Upper lobe of left lung (tissue), 6 donors: ENCODE measurements around the gene PPIG. TPM values are rescaled to one million over a fixed set of nuclear protein-coding genes. Genes with fewer than 3 reads are reported as not detected.
A peak's percentile ranks its signal among the peaks of the same experiment; 100 is the strongest.

Source experiments
- ATAC-seq, 2 donors: fragments of 200-7000 bp; cut with Tn5 transposase; one replicate each; pipeline ENCODE4 v1.9.1; 2022; ENCODE audit warnings: mild to moderate bottlenecking in 2 of 2, moderate library complexity in 2 of 2; ENCODE audit not compliant: low FRiP score in 2 of 2
- DNase-seq, 2 donors: peaks; one replicate each; pipeline ENCODE4 v3.0.0-alpha.2; 2019 to 2020
- H3K27ac ChIP-seq, 4 donors: fragments of 200-600 bp; sonication (generic); one replicate each; pipeline ENCODE4 v1.5.1; 2016 to 2019
- H3K27me3 ChIP-seq, 4 donors: fragments of 200-600 bp; sonication (generic); one replicate each; pipeline ENCODE4 v1.5.1; 2017 to 2019
- H3K36me3 ChIP-seq, 4 donors: fragments of 200-600 bp; sonication (generic); one replicate each; pipeline ENCODE4 v1.5.1; 2016 to 2019
- H3K4me1 ChIP-seq, 4 donors: fragments of 200-600 bp; sonication (generic); one replicate each; pipeline ENCODE4 v1.5.1; 2018 to 2019
- H3K4me3 ChIP-seq, 4 donors: fragments of 200-600 bp; sonication (generic); one replicate each; pipeline ENCODE4 v1.5.1; 2017 to 2019; ENCODE audit warnings: mild to moderate bottlenecking in 2 of 4, moderate library complexity in 1 of 4
- H3K9me3 ChIP-seq, 4 donors: fragments of 200-600 bp; sonication (generic); one replicate each; pipeline ENCODE4 v1.5.1; 2018 to 2019
- EP300 ChIP-seq, 4 donors: sonication (generic); formaldehyde crosslinking; IDR thresholded peaks; one replicate each; pipeline ENCODE4 v1.5.1; 2017; ENCODE audit warnings: antibody characterized with exemption in 4 of 4, control low read depth in 2 of 4
- POLR2A ChIP-seq, 4 donors: fragments of 450-650 bp; IDR thresholded peaks; one replicate each; pipeline ENCODE4 v1.5.1; 2016 to 2017; ENCODE audit warnings: antibody characterized with exemption in 4 of 4, mild to moderate bottlenecking in 2 of 4
- POLR2AphosphoS5 ChIP-seq, 2 donors: sonication (generic); formaldehyde crosslinking; IDR thresholded peaks; one replicate each; pipeline ENCODE4 v1.5.1; 2017; ENCODE audit warnings: antibody characterized with exemption in 2 of 2
- WGBS, 2 donors: methylation state at CpG; one replicate each; pipeline ENCODE4 v1.1.5; 2017 to 2018; 5-methylcytosine and 5-hydroxymethylcytosine counted together
- total RNA-seq, 6 donors: library from RNA; depleted of rRNA in 4 of 6; stranded (reverse); fragments of >200 nt in 4 of 6; gene quantifications; one replicate each; pipeline versions ENCODE4 v1.1.0 to v1.2.1, GENCODE V29; 2016 to 2021
- TF ChIP-seq, protein P1 (sequence below), 6 experiments: fragments of 450-650 bp in 4 of 6; fragments of 200-600 bp in 2 of 6; sonication (generic) in 2 of 6; IDR thresholded peaks; one replicate each; pipeline ENCODE4 v1.5.1; 2016 to 2019; ENCODE audit warnings: antibody characterized with exemption in 6 of 6
- donor health status: DM: no; HTN: no; CAD: no; lungs with moderate emphysema.
- donor health status: DM: no; HTN: yes; CAD: no; lungs with severe emphysema.

The PPIG gene
- total RNA-seq, 6 donors from 2014 or later = 27.3 to 69.5 (median 46.2) TPM

DNA sequence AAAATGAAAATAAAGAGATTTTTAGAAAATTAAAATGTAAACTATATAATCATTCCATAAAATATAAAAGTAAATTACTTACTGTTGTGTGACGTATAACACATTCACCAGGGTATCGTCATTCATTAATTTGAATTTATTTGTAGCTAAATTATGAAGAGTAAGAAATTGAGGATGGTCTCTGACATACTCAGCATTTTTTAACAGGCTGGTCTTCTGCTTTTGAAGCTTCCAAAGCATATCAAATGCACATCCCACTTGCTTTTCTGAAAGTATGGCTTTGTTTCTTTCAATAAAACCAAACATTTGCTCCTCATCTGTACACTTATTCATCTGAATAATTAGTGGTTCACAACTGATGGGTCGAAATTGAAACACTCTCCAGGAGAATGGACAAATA lies 12.6 kb upstream of the PPIG start:
- H3K27me3 ChIP-seq = no peaks in the 10 kb centered on the region
- DNase-seq (no peak), ATAC-seq (no peak)
- no peak overlapping the region for H3K4me3 ChIP-seq
- no peaks in the 10 kb centered on the region for H3K9me3 ChIP-seq
- WGBS, 2 donors = 90 to 91% methylated on average over 3 of the region's 3 CpGs
- H3K4me1 ChIP-seq = peaks cover 0 to 14% (median 6%) of the 10 kb centered on the region in 4 donors
- no peak overlapping the region for H3K27ac ChIP-seq
- TF ChIP-seq POLR2A (IDR thresholded peaks at IDR 0.05) = no peak
- TF ChIP-seq POLR2AphosphoS5 (IDR thresholded peaks at IDR 0.05) = no peak
- TF ChIP-seq, protein P1, sequence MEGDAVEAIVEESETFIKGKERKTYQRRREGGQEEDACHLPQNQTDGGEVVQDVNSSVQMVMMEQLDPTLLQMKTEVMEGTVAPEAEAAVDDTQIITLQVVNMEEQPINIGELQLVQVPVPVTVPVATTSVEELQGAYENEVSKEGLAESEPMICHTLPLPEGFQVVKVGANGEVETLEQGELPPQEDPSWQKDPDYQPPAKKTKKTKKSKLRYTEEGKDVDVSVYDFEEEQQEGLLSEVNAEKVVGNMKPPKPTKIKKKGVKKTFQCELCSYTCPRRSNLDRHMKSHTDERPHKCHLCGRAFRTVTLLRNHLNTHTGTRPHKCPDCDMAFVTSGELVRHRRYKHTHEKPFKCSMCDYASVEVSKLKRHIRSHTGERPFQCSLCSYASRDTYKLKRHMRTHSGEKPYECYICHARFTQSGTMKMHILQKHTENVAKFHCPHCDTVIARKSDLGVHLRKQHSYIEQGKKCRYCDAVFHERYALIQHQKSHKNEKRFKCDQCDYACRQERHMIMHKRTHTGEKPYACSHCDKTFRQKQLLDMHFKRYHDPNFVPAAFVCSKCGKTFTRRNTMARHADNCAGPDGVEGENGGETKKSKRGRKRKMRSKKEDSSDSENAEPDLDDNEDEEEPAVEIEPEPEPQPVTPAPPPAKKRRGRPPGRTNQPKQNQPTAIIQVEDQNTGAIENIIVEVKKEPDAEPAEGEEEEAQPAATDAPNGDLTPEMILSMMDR (IDR thresholded peaks at IDR 0.05) = no peak
- TF ChIP-seq EP300 (IDR thresholded peaks at IDR 0.05) = no peak
- peaks cover 0 to 7% (median 0%) of the 10 kb centered on the region in 4 donors for H3K36me3 ChIP-seq

DNA sequence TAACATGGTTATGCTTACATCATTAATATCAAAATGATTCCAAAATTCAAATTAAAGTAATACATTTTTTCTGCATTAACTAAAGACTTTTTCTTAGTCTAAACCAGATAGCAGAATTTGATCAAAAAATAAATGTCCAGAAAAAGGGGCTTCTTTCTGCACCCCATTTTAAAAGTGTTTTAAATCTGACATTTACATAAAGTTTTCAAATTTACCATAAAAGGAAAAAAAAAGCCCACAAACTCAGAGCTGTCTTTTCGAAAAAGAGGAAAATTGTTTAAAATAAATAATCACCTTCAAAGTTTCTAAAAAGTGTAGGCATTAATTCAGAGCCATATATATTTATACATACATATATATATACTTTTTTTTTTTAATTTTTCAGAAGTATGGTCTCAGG lies 12.0 kb upstream of the PPIG start:
- WGBS, 2 donors = 57 to 76% methylated on average over 1 of the region's 1 CpG
- Histone ChIP-seq H3K36me3 (peaks cover 0 to 3% (median 0%) of the 10 kb centered on the region in 4 donors), H3K4me3 (no peak overlapping the region)

DNA sequence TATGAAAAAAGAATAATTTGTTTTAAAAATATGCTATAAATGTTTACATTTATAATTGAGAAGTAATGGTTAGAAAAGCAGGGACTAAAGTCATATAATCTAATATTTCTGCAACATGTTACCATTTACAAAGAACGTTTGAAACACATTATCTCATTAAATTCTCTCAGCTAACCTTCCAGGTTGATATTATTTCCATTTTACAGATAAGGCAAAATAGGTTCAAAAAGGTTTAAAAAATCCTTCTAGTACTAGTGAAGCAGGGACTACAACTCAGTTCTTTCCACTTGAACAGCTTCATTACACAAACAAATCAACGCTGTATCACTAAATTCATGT lies 11.4 kb upstream of the PPIG start:
- Histone ChIP-seq H3K27me3 (no peaks in the 10 kb centered on the region), H3K4me3 (peak overlapping the region; percentile 45 to 77 (median 72)), H3K9me3 (no peaks in the 10 kb centered on the region), H3K36me3 (no peaks in the 10 kb centered on the region), H3K27ac (peak overlapping the region in 2 of 4 donors; percentile 77 to 84), H3K4me1 (peaks cover 0 to 14% (median 6%) of the 10 kb centered on the region in 4 donors)
- TF ChIP-seq, protein P1 (IDR thresholded peaks at IDR 0.05) = no peak
- TF ChIP-seq POLR2A (IDR thresholded peaks at IDR 0.05) = no peak
- TF ChIP-seq POLR2AphosphoS5 (IDR thresholded peaks at IDR 0.05) = no peak
- no peak for TF ChIP-seq EP300 (IDR thresholded peaks at IDR 0.05)
- DNase-seq (no peak), ATAC-seq (no peak)
- WGBS, 2 donors = 9 to 15% methylated on average over 2 of the region's 2 CpGs

More for the DNA sequence above, 12.0 kb upstream of the PPIG start:
- no peak for DNase-seq
- Histone ChIP-seq H3K27ac (no peak overlapping the region), H3K27me3 (no peaks in the 10 kb centered on the region), H3K9me3 (no peaks in the 10 kb centered on the region), H3K4me1 (peaks cover 0 to 14% (median 6%) of the 10 kb centered on the region in 4 donors)
- ATAC-seq = no peak
- TF ChIP-seq EP300 (IDR thresholded peaks at IDR 0.05) = no peak
- TF ChIP-seq POLR2A (IDR thresholded peaks at IDR 0.05) = no peak
- TF ChIP-seq, protein P1 (IDR thresholded peaks at IDR 0.05) = no peak
- TF ChIP-seq POLR2AphosphoS5 (IDR thresholded peaks at IDR 0.05) = no peak

DNA sequence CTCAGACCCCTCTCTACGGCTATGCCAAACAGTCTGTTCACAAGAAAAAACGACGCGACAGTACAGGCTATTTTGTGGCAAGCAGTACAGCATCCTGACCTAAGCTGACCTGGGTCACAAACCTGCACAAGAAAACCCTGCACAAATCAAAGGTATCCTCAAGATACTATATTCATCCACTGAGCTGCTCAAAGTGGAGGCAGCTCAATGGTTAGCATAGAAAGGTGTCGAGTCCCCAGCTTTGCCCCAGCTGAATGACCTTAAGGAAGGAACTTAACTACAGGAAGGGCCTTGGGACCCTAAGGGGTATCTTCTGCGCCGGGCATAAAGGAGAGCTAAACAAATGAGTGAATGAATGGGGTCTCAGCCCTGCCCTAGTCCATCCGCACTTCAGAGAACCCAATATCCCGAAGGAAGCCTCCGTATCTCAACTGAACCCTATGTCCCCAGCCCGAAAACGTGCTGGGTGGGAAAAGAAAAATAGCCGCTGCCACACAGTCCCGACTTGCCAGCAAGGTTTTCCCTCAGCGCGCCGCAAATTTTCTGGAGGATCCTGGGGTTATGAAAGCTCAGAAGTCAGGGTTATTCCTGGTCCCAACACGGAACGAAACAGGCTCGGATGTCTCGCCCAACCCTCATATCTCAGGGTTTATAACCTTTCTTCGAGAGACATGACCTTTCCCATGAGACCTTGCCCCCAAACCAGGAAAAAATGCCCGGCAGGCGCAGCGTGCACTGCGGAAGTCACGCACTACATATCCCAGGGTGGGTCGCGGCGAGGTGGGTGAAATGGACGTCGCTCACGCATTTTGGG lies 10.8 kb upstream of the PPIG start, which contains the start of gene FASTKD1:
Gene FASTKD1, minus strand, starts transcription at position 706 of the 814 bp plus-strand sequence. CDS start 1,836 bp downstream, outside the sequence.
- TF ChIP-seq, protein P1 (IDR thresholded peaks at IDR 0.05) = no peak
- TF ChIP-seq POLR2A (IDR thresholded peaks at IDR 0.05) = peak in 1 of 4 donors; percentile 45
- no peak for TF ChIP-seq EP300 (IDR thresholded peaks at IDR 0.05)
- peak; percentile 35 to 87 for TF ChIP-seq POLR2AphosphoS5 (IDR thresholded peaks at IDR 0.05)
- peak within 1 kb of the TSS; percentile 45 to 77 (median 72) for H3K4me3 ChIP-seq
- ATAC-seq = peak; percentile 99 to 100
- DNase-seq = peak; percentile 87 to 95
- no peaks in the 10 kb centered on the region for H3K27me3 ChIP-seq
- no peaks in the 10 kb centered on the region for H3K36me3 ChIP-seq
- H3K4me1 ChIP-seq = peaks cover 0 to 14% (median 6%) of the 10 kb centered on the region in 4 donors
- peak within 1 kb of the TSS; percentile 55 to 84 (median 74) for H3K27ac ChIP-seq
- H3K9me3 ChIP-seq = no peaks in the 10 kb centered on the region
- 0% methylated on average over 12 to 33 of the region's 33 CpGs for WGBS, 2 donors
